Gastroesophageal sphincter (tissue), 3 donors: ENCODE results near the gene MVB12B.

ENCODE experiments used
- CTCF ChIP-seq, 4 experiments: fragments of 200-600 bp in 2 of 4; fragments of 450-650 bp in 2 of 4; sonication (generic) in 1 of 4; IDR thresholded peaks; one replicate each; pipeline ENCODE4 v1.5.1; 2017 to 2019; ENCODE audit warnings: antibody characterized with exemption in 4 of 4, mild to moderate bottlenecking in 2 of 4, moderate library complexity in 2 of 4
- POLR2A ChIP-seq, 2 donors: fragments of 450-650 bp; IDR thresholded peaks; one replicate each; pipeline ENCODE4 v1.6.1; 2017; ENCODE audit warnings: antibody characterized with exemption in 2 of 2, mild to moderate bottlenecking in 2 of 2, moderate library complexity in 1 of 2
- POLR2AphosphoS5 ChIP-seq: sonication (generic); formaldehyde crosslinking; IDR thresholded peaks from one replicate; pipeline ENCODE4 v1.6.1; 2017; ENCODE audit warnings: antibody characterized with exemption

DNA sequence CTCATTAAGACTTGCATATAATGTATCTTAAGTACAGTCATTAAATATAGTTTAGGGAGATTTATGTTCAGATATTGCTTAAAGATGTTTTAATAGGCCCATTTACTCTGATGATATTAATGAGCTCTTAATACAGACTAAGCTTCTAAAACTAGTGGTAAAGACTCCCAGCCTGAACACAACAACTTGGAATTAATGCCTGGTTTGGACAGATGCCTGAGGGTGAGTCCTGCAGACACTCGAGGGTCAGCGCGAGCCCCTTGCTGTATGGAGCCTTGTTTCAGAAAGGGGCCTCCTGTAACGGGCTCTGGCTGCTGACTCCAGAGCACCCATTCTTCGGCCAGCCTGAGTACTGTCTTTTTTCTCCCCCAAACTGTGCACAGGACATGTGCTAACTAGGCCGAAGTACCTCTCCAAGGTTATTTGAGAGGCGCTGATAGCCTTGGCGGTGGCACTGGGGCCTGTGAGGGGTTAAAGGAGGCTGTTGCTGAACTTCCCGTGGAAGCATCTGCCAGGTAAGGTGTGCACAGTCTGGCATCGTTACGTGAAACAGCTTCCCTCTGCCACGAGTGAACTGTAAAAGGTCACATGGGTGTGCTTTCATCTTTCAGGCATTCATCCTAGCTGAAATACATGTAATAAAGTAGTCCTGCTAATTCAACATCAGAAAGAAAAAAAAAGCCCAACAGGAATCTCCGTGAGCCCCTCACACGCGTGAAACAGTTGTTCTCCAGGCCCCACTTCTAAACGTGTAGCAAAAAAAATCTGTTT is 113.4 kb downstream of the MVB12B start:
- TF ChIP-seq CTCF (IDR thresholded peaks at IDR 0.05) (no peak), POLR2A (IDR thresholded peaks at IDR 0.05) (no peak), POLR2AphosphoS5 (no peak)
